SK-N-MC (cell line): ENCODE data around the gene OSR1.
"Not testable (repeated sequence)": the region's sequence is repeated elsewhere in the genome, so short reads cannot be mapped to it uniquely, and the experiment has no call there.

Source experiments
- DNase-seq: peaks from one replicate; pipeline ENCODE4 v3.0.0-alpha.2; 2011; ENCODE audit warnings: low read depth, low spot score
- H3K27ac ChIP-seq: fragments of 200-600 bp; sonication (generic); 2 replicates; pipeline ENCODE4 v1.5.1; 2016; ENCODE audit warnings: mixed run types
- H3K36me3 ChIP-seq: fragments of 200-600 bp; sonication (generic); 2 replicates; pipeline ENCODE4 v1.6.1; 2017; ENCODE audit warnings: antibody characterized with exemption, low read length, mixed read lengths; ENCODE audit not compliant: insufficient read depth
- H3K4me3 ChIP-seq: fragments of 200-600 bp; sonication (generic); 2 replicates; pipeline ENCODE4 v1.5.1; 2016
- H3K9ac ChIP-seq: fragments of 200-600 bp; sonication (generic); 2 replicates; pipeline ENCODE4 v1.8.0; 2017; ENCODE audit warnings: mixed run types, mixed read lengths; ENCODE audit not compliant: insufficient read length
- H3K9me3 ChIP-seq: fragments of 200-600 bp; sonication (generic); 2 replicates; pipeline ENCODE4 v1.6.1; 2017; ENCODE audit warnings: low read depth, mild to moderate bottlenecking, antibody characterized with exemption, low read length, moderate library complexity, mixed read lengths
- EZH2 ChIP-seq: fragments of 200-600 bp; sonication (generic); IDR thresholded peaks from one replicate; pipeline ENCODE4 v1.6.1; 2017; ENCODE audit warnings: antibody characterized with exemption
- FOXP2 ChIP-seq: optimal IDR thresholded peaks from 2 replicates; pipeline ENCODE3; 2011; ENCODE audit warnings: mild to moderate bottlenecking, moderate library complexity; ENCODE audit not compliant: insufficient read depth; ENCODE audit errors: extremely low read length, control extremely low read depth
- POLR2AphosphoS5 ChIP-seq: IDR thresholded peaks from 2 replicates; pipeline ENCODE4 v1.6.1; 2012; ENCODE audit warnings: mild to moderate bottlenecking, low read depth, low read length, borderline replicate concordance

OSR1 gene

DNA sequence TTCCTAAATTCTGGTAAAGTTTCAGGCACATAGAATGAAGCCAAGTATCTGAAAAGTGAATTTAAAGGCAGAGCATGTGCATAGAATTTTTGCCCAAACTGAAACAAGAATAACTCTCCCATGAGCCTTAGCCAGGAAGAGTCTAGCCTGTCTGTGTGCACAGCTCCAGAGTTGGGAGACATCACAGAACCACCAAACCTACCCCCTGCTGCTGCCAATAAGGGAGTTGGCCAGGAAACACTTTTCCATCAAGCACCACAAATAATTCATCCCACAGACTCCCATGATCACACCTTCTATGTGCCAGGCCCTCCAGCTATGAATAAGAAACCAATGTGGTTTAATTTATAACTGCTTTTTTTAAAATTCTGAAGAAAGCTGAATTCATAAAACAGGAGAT is 27.0 kb downstream of the OSR1 start:
- Histone ChIP-seq H3K9ac (no peak overlapping the region), H3K4me3 (no peak overlapping the region), H3K27ac (no peak overlapping the region), H3K9me3 (no peaks in the 10 kb centered on the region), H3K36me3 (no peaks in the 10 kb centered on the region)
- DNase-seq, result no peak
- TF ChIP-seq EZH2, result no peak

DNA sequence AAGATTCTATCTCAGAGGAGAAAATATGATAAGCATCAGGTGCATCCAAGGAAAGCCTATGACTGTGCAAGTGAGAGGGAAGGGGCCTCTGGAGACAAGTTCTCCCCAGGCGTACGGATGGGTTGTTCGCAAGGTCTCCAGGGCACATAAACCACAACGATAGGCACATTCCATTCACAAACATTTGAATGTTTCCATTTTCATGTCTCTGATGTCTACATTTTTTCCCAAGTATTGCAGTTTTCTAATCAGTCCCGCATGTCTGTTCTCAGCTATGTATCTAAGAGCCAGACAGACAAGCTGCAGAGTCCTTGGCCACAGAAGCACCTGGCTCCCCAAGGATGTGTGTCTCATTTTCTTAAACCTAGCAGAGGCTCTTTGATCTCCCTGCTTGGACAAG is 28.0 kb downstream of the OSR1 start:
- Histone ChIP-seq H3K27ac (no peak overlapping the region), H3K36me3 (no peaks in the 10 kb centered on the region), H3K9me3 (no peaks in the 10 kb centered on the region), H3K4me3 (no peak overlapping the region), H3K9ac (no peak overlapping the region)
- DNase-seq, result no peak
- TF ChIP-seq POLR2AphosphoS5 (no peak), EZH2 (no peak), FOXP2 (no peak)

DNA sequence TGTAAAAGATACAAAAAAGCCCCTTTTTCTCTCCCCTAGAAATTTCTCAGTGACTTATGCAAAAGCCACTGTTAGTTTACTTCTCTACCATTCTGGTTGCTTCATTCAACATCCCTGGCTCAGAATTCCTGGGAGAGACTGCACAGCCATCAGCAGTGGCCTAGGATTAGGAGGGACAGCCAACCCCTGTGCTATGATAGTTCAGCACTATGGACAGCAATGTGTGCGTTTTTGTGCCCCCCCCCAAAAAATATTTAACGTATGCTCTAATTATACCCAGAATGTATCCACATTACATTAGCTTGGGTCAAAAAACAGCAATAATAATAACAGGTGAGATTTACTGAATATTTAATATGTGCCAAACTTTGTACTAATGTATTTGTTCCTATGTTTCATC is 29.0 kb downstream of the OSR1 start:
- Histone ChIP-seq H3K9me3 (no peaks in the 10 kb centered on the region), H3K4me3 (no peak overlapping the region), H3K9ac (no peak overlapping the region), H3K27ac (no peak overlapping the region), H3K36me3 (no peaks in the 10 kb centered on the region)
- no peak for DNase-seq
- TF ChIP-seq POLR2AphosphoS5 (no peak), EZH2 (no peak), FOXP2 (no peak)

DNA sequence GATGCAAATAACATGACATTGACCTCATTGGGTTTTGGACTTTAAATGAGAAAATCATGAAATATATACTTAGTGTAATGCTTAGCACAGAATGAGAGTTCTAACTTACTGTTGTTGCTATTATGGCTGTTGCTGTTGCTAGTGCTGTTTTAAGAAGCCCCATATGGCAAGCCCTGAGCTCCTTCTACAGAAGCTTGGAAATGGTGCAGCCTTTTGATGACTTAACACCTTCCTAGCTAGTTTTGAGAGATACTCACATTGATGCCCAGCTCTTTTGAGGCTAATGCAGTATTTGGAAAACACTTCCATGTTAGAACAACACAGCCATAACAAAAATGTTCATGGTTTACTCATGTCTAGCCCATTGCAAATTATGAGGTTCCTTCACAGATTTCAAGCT is 30.9 kb downstream of the OSR1 start:
- TF ChIP-seq FOXP2, result no peak
- TF ChIP-seq EZH2, result no peak
- no peak for TF ChIP-seq POLR2AphosphoS5
- Histone ChIP-seq H3K9me3 (no peaks in the 10 kb centered on the region), H3K27ac (no peak overlapping the region), H3K9ac (no peak overlapping the region), H3K4me3 (no peak overlapping the region), H3K36me3 (no peaks in the 10 kb centered on the region)
- DNase-seq, result no peak

DNA sequence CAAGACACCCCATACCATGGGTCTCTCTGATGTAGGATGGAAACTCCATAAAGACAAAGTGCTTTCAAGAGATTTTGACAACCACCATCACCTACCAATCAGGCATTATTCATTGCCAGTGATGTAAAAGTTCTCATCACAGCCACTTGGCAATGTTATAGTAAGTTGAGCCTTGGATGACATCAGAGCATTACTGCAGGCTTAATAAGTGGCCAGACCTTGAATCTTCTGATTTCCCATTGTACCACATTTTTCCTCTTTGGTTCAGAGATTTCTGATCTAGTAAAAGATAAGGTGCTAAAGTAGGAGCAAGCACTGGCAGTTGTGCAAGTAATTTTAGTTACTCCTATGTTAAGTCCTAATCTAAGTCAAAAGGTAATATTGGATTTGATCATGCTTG is 36.5 kb downstream of the OSR1 start:
- H3K27ac ChIP-seq, result no peak overlapping the region
- no peak for TF ChIP-seq POLR2AphosphoS5
- no peak for TF ChIP-seq EZH2
- no peak for TF ChIP-seq FOXP2
- no peaks in the 10 kb centered on the region for H3K9me3 ChIP-seq
- H3K36me3 ChIP-seq, result no peaks in the 10 kb centered on the region
- H3K4me3 ChIP-seq, result no peak overlapping the region
- no peak for DNase-seq
- H3K9ac ChIP-seq, result no peak overlapping the region

DNA sequence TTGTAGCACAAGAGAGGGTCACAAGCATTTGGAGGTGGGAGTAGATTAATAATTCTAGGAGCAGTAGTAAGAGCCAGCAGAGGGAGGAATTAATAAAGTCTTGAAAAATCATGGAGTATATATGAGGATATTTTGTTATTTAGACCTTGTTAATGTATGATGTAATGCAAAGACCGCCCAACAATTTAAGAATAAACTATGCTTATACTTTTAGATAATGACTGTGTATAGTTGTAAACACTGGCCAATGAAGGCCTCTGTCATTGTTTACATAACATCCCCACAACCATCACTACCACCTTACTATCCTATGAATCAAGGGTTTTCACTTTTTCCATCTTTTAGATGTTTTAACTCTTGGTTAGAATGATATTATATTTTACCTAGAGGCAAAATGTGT is 37.6 kb downstream of the OSR1 start:
- TF ChIP-seq EZH2 (no peak), FOXP2 (no peak), POLR2AphosphoS5 (no peak)
- Histone ChIP-seq H3K9me3 (no peaks in the 10 kb centered on the region), H3K36me3 (no peaks in the 10 kb centered on the region), H3K4me3 (no peak overlapping the region), H3K27ac (no peak overlapping the region), H3K9ac (no peak overlapping the region)
- no peak for DNase-seq

DNA sequence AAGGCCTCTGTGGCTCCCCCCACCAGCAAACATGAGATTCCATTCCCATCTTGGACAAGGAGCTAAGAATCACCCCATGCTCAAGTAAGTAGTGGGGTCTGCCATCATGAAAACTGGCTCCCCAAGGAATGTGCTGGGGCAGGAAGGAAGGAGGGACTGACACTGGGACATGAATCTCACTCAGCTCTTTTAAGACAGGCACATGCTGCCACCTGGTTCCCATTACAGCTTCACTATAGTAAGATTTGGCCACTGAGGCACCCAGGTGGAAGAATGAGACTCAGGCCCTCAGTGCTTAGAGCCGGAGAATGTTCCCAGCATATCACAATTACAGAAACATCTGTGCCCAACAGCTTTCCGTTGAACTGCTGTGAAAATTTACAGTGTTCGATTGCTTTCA is 38.7 kb downstream of the OSR1 start:
- H3K9me3 ChIP-seq, result no peaks in the 10 kb centered on the region
- no peak overlapping the region for H3K4me3 ChIP-seq
- TF ChIP-seq FOXP2 (no peak), EZH2 (no peak), POLR2AphosphoS5 (no peak)
- H3K27ac ChIP-seq, result no peak overlapping the region
- H3K9ac ChIP-seq, result no peak overlapping the region
- DNase-seq, result no peak
- no peaks in the 10 kb centered on the region for H3K36me3 ChIP-seq

DNA sequence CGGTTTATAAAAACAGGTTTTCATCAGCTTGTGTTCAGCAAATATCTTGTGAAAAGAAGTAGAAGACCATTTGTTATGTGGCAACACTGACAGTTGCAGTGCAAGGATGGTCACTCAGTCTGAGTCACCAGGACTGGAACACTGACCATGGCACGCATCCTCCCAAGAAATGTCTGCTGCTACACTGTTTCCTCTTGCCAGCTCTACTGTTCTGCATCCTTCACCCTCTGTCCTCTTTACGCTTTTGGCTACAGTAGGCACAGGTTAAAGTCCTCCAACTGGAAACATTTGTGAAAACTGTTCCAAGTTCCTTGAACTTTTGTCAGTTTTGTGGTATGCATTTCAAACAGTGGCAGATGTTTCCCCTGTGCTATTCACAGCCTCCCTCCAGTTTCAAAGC is 39.4 kb downstream of the OSR1 start:
- H3K27ac ChIP-seq, result no peak overlapping the region
- no peak overlapping the region for H3K9ac ChIP-seq
- H3K9me3 ChIP-seq, result no peaks in the 10 kb centered on the region
- H3K4me3 ChIP-seq, result no peak overlapping the region
- no peak for TF ChIP-seq EZH2
- no peak for TF ChIP-seq FOXP2
- no peak for TF ChIP-seq POLR2AphosphoS5
- H3K36me3 ChIP-seq, result no peaks in the 10 kb centered on the region
- no peak for DNase-seq

DNA sequence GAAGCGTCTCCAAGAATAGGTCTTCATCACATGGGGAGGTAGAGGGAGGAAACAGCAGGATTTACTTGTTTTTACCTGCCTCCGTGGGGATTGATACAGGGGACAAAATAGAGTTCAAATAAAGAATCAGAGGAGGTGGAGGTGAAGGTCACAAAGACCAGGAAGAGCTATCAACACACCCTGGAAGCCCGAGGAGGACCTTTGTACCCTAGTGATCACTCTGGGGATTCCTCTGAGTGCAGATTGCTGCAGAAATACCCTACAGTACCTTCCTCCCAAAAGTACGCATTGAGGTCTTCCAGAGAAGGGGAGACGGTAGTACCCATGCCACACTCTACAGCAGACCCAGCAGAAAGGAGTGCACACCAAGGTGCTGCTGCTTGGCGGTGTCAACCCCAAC is 44.9 kb downstream of the OSR1 start:
- no peak for TF ChIP-seq POLR2AphosphoS5
- Histone ChIP-seq H3K27ac (no peak overlapping the region), H3K36me3 (no peaks in the 10 kb centered on the region), H3K9ac (no peak overlapping the region), H3K9me3 (no peaks in the 10 kb centered on the region), H3K4me3 (no peak overlapping the region)
- no peak for DNase-seq

DNA sequence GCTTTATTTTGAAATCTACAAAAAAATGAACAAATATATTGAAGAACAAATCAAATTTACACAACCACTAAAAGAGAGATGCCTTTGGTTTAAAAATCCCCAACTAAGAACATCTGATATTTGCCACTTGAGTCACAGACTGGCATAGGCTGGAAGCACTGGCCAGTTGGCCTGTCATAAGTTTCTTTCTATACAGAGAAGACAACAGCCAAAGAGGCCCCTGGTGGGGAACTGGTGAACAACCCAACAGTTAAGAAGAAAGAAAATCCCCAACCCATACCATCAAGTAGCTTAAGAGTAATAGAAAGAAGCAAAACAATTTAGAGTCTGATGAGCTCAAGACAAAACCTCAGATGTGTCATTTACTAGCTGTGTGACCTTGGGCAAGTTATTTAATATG is 45.5 kb downstream of the OSR1 start:
- H3K36me3 ChIP-seq, result no peaks in the 10 kb centered on the region
- H3K4me3 ChIP-seq, result no peak overlapping the region
- H3K9me3 ChIP-seq, result no peaks in the 10 kb centered on the region
- H3K27ac ChIP-seq, result no peak overlapping the region
- TF ChIP-seq EZH2, result no peak
- TF ChIP-seq FOXP2, result no peak
- no peak for TF ChIP-seq POLR2AphosphoS5
- no peak for DNase-seq
- no peak overlapping the region for H3K9ac ChIP-seq

DNA sequence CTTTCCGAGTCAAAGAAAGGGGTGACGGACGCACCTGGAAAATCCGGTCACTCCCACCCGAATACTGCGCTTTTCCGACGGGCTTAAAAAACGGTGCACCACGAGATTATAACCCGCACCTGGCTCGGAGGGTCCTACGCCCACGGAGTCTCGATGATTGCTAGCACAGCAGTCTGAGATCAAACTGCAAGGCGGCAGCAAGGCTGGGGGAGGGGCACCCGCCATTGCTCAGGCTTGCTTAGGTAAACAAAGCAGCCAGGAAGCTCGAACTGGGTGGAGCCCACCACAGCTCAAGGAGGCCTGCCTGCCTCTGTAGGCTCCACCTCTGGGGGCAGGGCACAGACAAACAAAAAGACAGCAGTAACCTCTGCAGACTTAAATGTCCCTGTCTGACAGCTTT is 52.4 kb downstream of the OSR1 start:
- not testable (repeated sequence) for H3K36me3 ChIP-seq, H3K4me3 ChIP-seq, H3K9me3 ChIP-seq, H3K9ac ChIP-seq, H3K27ac ChIP-seq, DNase-seq

DNA sequence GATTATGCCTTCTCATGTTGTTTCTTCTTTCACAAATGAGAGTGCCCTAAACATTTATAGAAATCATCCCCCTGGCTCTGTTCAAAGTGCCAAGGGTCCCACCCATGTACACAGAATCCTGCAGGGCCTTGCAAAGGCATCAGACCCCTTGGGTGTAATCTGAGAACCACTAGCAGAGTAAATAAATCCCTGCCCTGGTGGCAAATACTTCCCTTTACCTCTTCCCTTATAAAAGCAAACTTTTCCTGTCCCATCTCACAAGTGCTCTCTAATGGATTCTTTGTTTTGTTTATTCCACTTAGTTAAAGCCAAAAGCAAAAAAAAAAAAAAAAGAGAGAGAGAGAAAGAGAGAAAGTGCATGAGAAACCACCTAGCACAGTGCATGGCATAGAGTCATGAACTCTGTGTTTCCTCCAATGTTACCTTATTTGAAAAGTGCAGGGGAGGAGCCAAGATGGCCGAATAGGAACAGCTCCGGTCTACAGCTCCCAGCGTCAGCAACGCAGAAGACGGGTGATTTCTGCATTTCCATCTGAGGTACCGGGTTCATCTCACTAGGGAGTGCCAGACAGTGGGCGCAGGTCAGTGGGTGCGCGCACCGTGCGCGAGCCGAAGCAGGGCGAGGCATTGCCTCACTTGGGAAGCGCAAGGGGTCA is 52.9 kb downstream of the OSR1 start:
- H3K9ac ChIP-seq, H3K36me3 ChIP-seq, H3K9me3 ChIP-seq, H3K4me3 ChIP-seq, H3K27ac ChIP-seq, DNase-seq: not testable (repeated sequence)
